HCT116 (cell line): ENCODE data around the gene MCF2L2. TPM values are rescaled to one million over a fixed set of nuclear protein-coding genes. Genes with fewer than 3 reads are reported as not detected.

Experiments
- ATAC-seq: fragments of 200-7000 bp; cut with Tn5 transposase; 2 replicates; pipeline ENCODE4 v1.9.1; 2020; ENCODE audit warnings: mild to moderate bottlenecking, moderate library complexity
- BruUV-seq: library from RNA; stranded (reverse); fragments of 400-500 nt; replicated peaks from 2 replicates; lab custom pipeline; 2021; lab: Mats Ljungman, UMichigan
- CTCF ChIA-PET: fragments of 300-600 bp; sonication (Branson Sonifier 250); formaldehyde crosslinking; loops from one replicate; lab custom pipeline; 2021; ENCODE audit warnings: antibody characterized with exemption; lab: Charles Lee
- POLR2A ChIA-PET: fragments of 300-600, 350-600 bp; sonication (Branson Sonifier 250); formaldehyde crosslinking; loops from one replicate; lab custom pipeline; 2021; ENCODE audit warnings: antibody characterized with exemption; lab: Charles Lee
- RAD21 ChIA-PET, 2 experiments: fragments of 300-600 bp; sonication (Branson Sonifier 250); formaldehyde crosslinking; loops; one replicate each; lab custom pipeline; 2023; ENCODE audit warnings: low total read pairs in 2 of 2; ENCODE audit not compliant: uncharacterized antibody in 2 of 2, unreplicated experiment in 2 of 2, low non-redundant PET in 1 of 2; lab: Charles Lee
- DNase-seq: peaks from one replicate; pipeline ENCODE4 v3.0.0-alpha.2; 2010; ENCODE audit warnings: low read depth, low spot score
- H2AFZ ChIP-seq: fragments of 200-600 bp; shearing (Covaris generic), sonication (generic); 2 replicates; pipeline ENCODE4 v1.6.1; 2017; ENCODE audit warnings: low read depth, mixed run types, mixed read lengths, antibody characterized with exemption, low read length; ENCODE audit not compliant: poor library complexity, severe bottlenecking
- H3K27ac ChIP-seq: 2 replicates; pipeline ENCODE4 v1.5.1; 2012; ENCODE audit warnings: low read depth, low read length
- H3K27me3 ChIP-seq: fragments of 200-600 bp; sonication (generic); 2 replicates; pipeline ENCODE4 v1.6.1; 2016; ENCODE audit warnings: mixed run types, low read length, mixed read lengths; ENCODE audit not compliant: insufficient read depth
- H3K36me3 ChIP-seq, 2 experiments: fragments of 200-500 bp in 1 of 2; fragments of 200-600 bp in 1 of 2; sonication (Bioruptor generic) in 1 of 2; sonication (generic) in 1 of 2; 2 replicates each; pipeline versions ENCODE4 v1.5.1 to v1.6.1; 2014 to 2016; ENCODE audit warnings: low read length in 2 of 2, inconsistent platforms in 1 of 2, mixed read lengths in 1 of 2, mixed run types in 1 of 2; ENCODE audit not compliant: insufficient read depth in 2 of 2, control insufficient read depth in 1 of 2
- H3K4me1 ChIP-seq, 2 experiments: fragments of 200-600 bp in 1 of 2; sonication (generic) in 1 of 2; 2 replicates each; pipeline versions ENCODE4 v1.5.1 to v1.6.1; 2012 to 2017; ENCODE audit warnings: low read length in 2 of 2, inconsistent platforms in 1 of 2, mild to moderate bottlenecking in 1 of 2, mixed read lengths in 1 of 2, mixed run types in 1 of 2, moderate library complexity in 1 of 2; ENCODE audit not compliant: insufficient read depth in 2 of 2, control insufficient read depth in 1 of 2
- H3K4me2 ChIP-seq: fragments of 200-600 bp; sonication (generic); 2 replicates; pipeline ENCODE4 v1.6.1; 2017; ENCODE audit warnings: mixed run types, low read length, mixed read lengths
- H3K4me3 ChIP-seq, 2 experiments: fragments of 200-600 bp in 1 of 2; sonication (generic) in 1 of 2; replicated peaks in 1 of 2; 2 replicates each; pipeline ENCODE4 v1.5.1; 2011 to 2016; ENCODE audit warnings: low read length in 2 of 2, control low read depth in 1 of 2, low read depth in 1 of 2, mild to moderate bottlenecking in 1 of 2, mixed read lengths in 1 of 2, mixed run types in 1 of 2
- H3K79me2 ChIP-seq: fragments of 200-600 bp; sonication (generic); 2 replicates; pipeline ENCODE4 v1.6.1; 2017; ENCODE audit warnings: mild to moderate bottlenecking, mixed run types, low read length, moderate library complexity, mixed read lengths; ENCODE audit not compliant: insufficient read depth
- H3K9ac ChIP-seq: fragments of 200-600 bp; sonication (generic); 2 replicates; pipeline ENCODE4 v1.6.1; 2016; ENCODE audit warnings: low read length, mixed read lengths
- H3K9me2 ChIP-seq: fragments of 200-600 bp; sonication (generic), shearing (Covaris generic); 2 replicates; pipeline ENCODE4 v1.6.1; 2017; ENCODE audit warnings: mixed run types, mild to moderate bottlenecking, moderate library complexity; ENCODE audit not compliant: insufficient read depth
- H3K9me3 ChIP-seq, 2 experiments: fragments of 200-500 bp in 1 of 2; fragments of 200-600 bp in 1 of 2; sonication (Bioruptor generic) in 1 of 2; sonication (generic) in 1 of 2; 2 replicates each; pipeline ENCODE4 v1.6.1; 2014 to 2017; ENCODE audit warnings: low read length in 2 of 2, mixed read lengths in 2 of 2, inconsistent platforms in 1 of 2, low read depth in 1 of 2, mild to moderate bottlenecking in 1 of 2, mixed run types in 1 of 2, moderate library complexity in 1 of 2; ENCODE audit not compliant: control insufficient read depth in 1 of 2, insufficient read depth in 1 of 2
- H4K20me1 ChIP-seq: fragments of 200-600 bp; sonication (generic), shearing (Covaris generic); 2 replicates; pipeline ENCODE4 v1.6.1; 2017; ENCODE audit warnings: mixed run types, mild to moderate bottlenecking, moderate library complexity; ENCODE audit not compliant: insufficient read depth
- CBX3 ChIP-seq: IDR thresholded peaks from 2 replicates; pipeline ENCODE4 v1.6.1; 2012; ENCODE audit warnings: low read depth
- CEBPB ChIP-seq: IDR thresholded peaks from 2 replicates; pipeline ENCODE4 v1.6.1; 2012; ENCODE audit warnings: low read depth
- ELF1 ChIP-seq: IDR thresholded peaks from 2 replicates; pipeline ENCODE4 v1.6.1; 2012; ENCODE audit warnings: low read depth, borderline replicate concordance
- EZH2 ChIP-seq: fragments of 200-600 bp; sonication (generic); IDR thresholded peaks from 2 replicates; pipeline ENCODE4 v1.6.1; 2017; ENCODE audit warnings: antibody characterized with exemption, mixed run types
- EZH2phosphoT487 ChIP-seq: fragments of 200-600 bp; IDR thresholded peaks from 2 replicates; pipeline ENCODE4 v1.6.1; 2018; ENCODE audit warnings: antibody characterized with exemption, borderline replicate concordance
- FOSL1 ChIP-seq: IDR thresholded peaks from 2 replicates; pipeline ENCODE4 v1.6.1; 2012; ENCODE audit warnings: low read depth
- JUND ChIP-seq: IDR thresholded peaks from 2 replicates; pipeline ENCODE4 v1.6.1; 2012
- POLR2AphosphoS5 ChIP-seq: IDR thresholded peaks from 2 replicates; pipeline ENCODE4 v1.6.1; 2011; ENCODE audit warnings: mild to moderate bottlenecking, low read depth, low read length, moderate library complexity
- REST ChIP-seq: IDR thresholded peaks from 2 replicates; pipeline ENCODE4 v1.6.1; 2012; ENCODE audit warnings: low read depth
- SRF ChIP-seq: IDR thresholded peaks from 2 replicates; pipeline ENCODE4 v1.6.1; 2012; ENCODE audit warnings: low read depth
- YY1 ChIP-seq: IDR thresholded peaks from 2 replicates; pipeline ENCODE4 v1.6.1; 2011; ENCODE audit warnings: low read length, low read depth, moderate library complexity, mild to moderate bottlenecking; ENCODE audit not compliant: insufficient replicate concordance; ENCODE audit errors: extremely low read depth
- ZFX ChIP-seq: fragments of 450-650 bp; IDR thresholded peaks from 2 replicates; pipeline ENCODE4 v1.6.1; 2017
- intact Hi-C: fragments of 100-400 bp; cut with micrococcal nuclease; formaldehyde crosslinking; loops from 2 replicates; pipeline ENCODE4 v1.10.0; 2022
- total RNA-seq: library from RNA; stranded (reverse); gene quantifications from one replicate; pipeline ENCODE4 v1.2.1, GENCODE V29; 2021; ENCODE audit not compliant: unreplicated experiment

Gene MCF2L2
- total RNA-seq, 1 experiment from 2014 or later: 1.5 TPM

- Histone ChIP-seq H2AFZ (no peak overlapping the region), H3K27ac (no peak overlapping the region), H3K79me2 (no peaks in the 10 kb centered on the region), H3K4me2 (no peak overlapping the region), H3K36me3 (no peaks in the 10 kb centered on the region), H3K27me3 (no peaks in the 10 kb centered on the region), H3K9me2 (no peaks in the 10 kb centered on the region), H3K9ac (no peak overlapping the region), H3K9me3 (no peaks in the 10 kb centered on the region), H3K4me1 (no peaks in the 10 kb centered on the region), H4K20me1 (no peaks in the 10 kb centered on the region), H3K4me3 (no peak overlapping the region)
- ChIA-PET CTCF (no interaction called here), POLR2A (no interaction called here), RAD21 (no interaction called here)
- BruUV-seq: no TSS peak
- ATAC-seq: no peak
- intact Hi-C loops: no loop called here
- DNase-seq: no peak
- TF ChIP-seq ZFX: no peak
- no peak for TF ChIP-seq EZH2
- no peak for TF ChIP-seq REST
- TF ChIP-seq JUND: no peak
- no peak for TF ChIP-seq FOSL1
- TF ChIP-seq YY1: no peak
- no peak for TF ChIP-seq EZH2phosphoT487
- TF ChIP-seq CEBPB: no peak
- TF ChIP-seq ELF1: no peak
- TF ChIP-seq POLR2AphosphoS5: no peak
- no peak for TF ChIP-seq CBX3
- no peak for TF ChIP-seq SRF
Observed at GRCh38 chr3:183224180-183224970, 204.0 kb downstream of the MCF2L2 start.
